Effector memory CD8-positive, alpha-beta T cell (primary cell): ENCODE results near the gene ZCWPW1.
"Not testable (repeated sequence)": the region's sequence is repeated elsewhere in the genome, so short reads cannot be mapped to it uniquely, and the experiment has no call there.

Source experiments
- ATAC-seq: fragments of 150-1000 bp; cut with Tn5 transposase; replicated peaks from 2 replicates; pipeline ENCODE4 v1.10.0; 2021; ENCODE audit warnings: mild to moderate bottlenecking, moderate library complexity
- DNase-seq, 3 experiments: peaks; one replicate each; pipeline ENCODE4 v3.0.0; 2021
- H3K27ac Mint-ChIP-seq, 2 donors: one replicate each; pipeline ENCODE4 v1.8.0; 2022; ENCODE audit warnings: mild to moderate bottlenecking in 2 of 2, mixed read lengths in 2 of 2, moderate library complexity in 2 of 2
- H3K27me3 Mint-ChIP-seq, 2 donors: one replicate each; pipeline ENCODE4 v1.8.0; 2022; ENCODE audit warnings: mixed read lengths in 2 of 2
- H3K36me3 Mint-ChIP-seq: one replicate; pipeline ENCODE4 v1.8.0; 2022; ENCODE audit warnings: mild to moderate bottlenecking, moderate library complexity, mixed read lengths; ENCODE audit not compliant: insufficient read depth
- H3K4me1 Mint-ChIP-seq, 2 donors: one replicate each; pipeline ENCODE4 v1.8.0; 2022; ENCODE audit warnings: low read depth in 2 of 2, mixed read lengths in 2 of 2
- H3K4me3 Mint-ChIP-seq, 2 donors: one replicate each; pipeline ENCODE4 v1.8.0; 2022; ENCODE audit warnings: mild to moderate bottlenecking in 2 of 2, mixed read lengths in 2 of 2, moderate library complexity in 2 of 2
- H3K9me3 Mint-ChIP-seq, 2 donors: one replicate each; pipeline ENCODE4 v1.8.0; 2022; ENCODE audit warnings: mixed read lengths in 2 of 2

Gene ZCWPW1

GRCh38 chr7:100466653-100467605, 38.4 kb upstream of the ZCWPW1 start:
- DNase-seq (no peak), ATAC-seq (no peak)
- peak overlapping the region; percentile 76 to 83 for H3K27ac Mint-ChIP-seq
- H3K4me1 Mint-ChIP-seq = peaks cover 7 to 11% of the 10 kb centered on the region in 2 donors
- no peaks in the 10 kb centered on the region for H3K27me3 Mint-ChIP-seq
- H3K36me3 Mint-ChIP-seq = peaks cover 45% of the 10 kb centered on the region
- H3K9me3 Mint-ChIP-seq = no peaks in the 10 kb centered on the region
- no peak overlapping the region for H3K4me3 Mint-ChIP-seq

DNA sequence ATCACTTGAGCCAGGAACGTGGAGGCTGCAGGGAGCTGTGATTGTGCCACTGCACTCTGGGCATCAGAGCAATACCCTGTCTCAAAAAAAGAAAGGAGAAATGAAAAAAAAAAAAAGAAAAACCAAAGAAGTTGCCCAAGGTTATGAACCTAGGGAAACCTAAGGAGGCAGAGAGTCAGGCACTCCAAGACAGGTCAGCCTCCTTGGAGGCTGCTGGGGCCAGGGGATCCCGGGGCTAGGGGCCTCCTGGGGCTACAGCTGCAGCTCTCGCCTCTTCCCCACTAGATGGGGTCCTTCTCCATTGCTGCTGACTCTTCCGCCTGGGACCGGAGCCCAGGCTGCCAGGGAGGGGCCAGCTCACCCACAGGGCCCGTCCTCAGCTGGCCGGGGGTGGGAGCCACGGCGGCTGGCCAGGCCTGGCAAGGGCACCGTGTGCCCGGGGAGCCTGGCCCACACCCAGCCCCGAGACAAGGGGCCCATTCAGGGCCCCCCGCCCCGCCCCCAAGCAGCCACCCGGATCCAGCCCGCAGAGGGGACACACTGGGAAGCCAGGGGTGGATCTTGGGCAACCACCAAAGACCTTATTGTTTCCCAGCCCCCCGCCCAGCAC, 37.3 kb upstream of the ZCWPW1 start:
- peak overlapping the region; percentile 87 to 89 for H3K27ac Mint-ChIP-seq
- H3K9me3 Mint-ChIP-seq = no peaks in the 10 kb centered on the region
- H3K4me3 Mint-ChIP-seq = no peak overlapping the region
- ATAC-seq (no peak), DNase-seq (no peak)
- H3K4me1 Mint-ChIP-seq = peaks cover 5 to 8% of the 10 kb centered on the region in 2 donors
- H3K36me3 Mint-ChIP-seq = peaks cover 43% of the 10 kb centered on the region
- no peaks in the 10 kb centered on the region for H3K27me3 Mint-ChIP-seq

DNA sequence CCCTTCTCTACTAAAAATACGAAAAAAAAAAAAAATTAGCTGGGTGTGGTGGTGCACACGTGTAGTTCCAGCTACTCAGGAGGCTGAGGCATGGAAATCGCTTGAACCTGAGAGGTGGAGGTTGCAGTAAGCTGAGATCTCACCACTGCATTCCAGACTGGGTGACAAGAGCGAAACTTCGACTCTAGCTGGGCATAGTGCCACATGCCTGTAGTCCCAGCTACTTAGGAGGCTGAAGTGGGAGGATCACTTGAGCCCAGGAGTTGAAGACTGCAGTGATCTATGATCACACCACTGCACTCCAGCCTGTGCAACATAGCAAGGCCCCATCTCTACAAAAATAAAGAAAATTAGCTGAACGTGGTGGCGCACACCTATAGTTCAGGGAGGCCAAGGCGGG, 36.8 kb upstream of the ZCWPW1 start:
- H3K36me3 Mint-ChIP-seq = peaks cover 43% of the 10 kb centered on the region
- no peaks in the 10 kb centered on the region for H3K27me3 Mint-ChIP-seq
- DNase-seq (no peak), ATAC-seq (no peak)
- peaks cover 5% of the 10 kb centered on the region in 2 donors for H3K4me1 Mint-ChIP-seq
- peak overlapping the region; percentile 87 to 89 for H3K27ac Mint-ChIP-seq
- no peaks in the 10 kb centered on the region for H3K9me3 Mint-ChIP-seq
- no peak overlapping the region for H3K4me3 Mint-ChIP-seq

- no peak overlapping the region for H3K4me3 Mint-ChIP-seq
- H3K27ac Mint-ChIP-seq = peak overlapping the region; percentile 11 to 87
- H3K4me1 Mint-ChIP-seq = peaks cover under 1 to 5% of the 10 kb centered on the region in 2 donors
- no peaks in the 10 kb centered on the region for H3K27me3 Mint-ChIP-seq
- ATAC-seq (no peak), DNase-seq (no peak)
- H3K36me3 Mint-ChIP-seq = peaks cover 43% of the 10 kb centered on the region
- no peaks in the 10 kb centered on the region for H3K9me3 Mint-ChIP-seq
These were observed 36.3 kb upstream of the ZCWPW1 start for GRCh38 chr7:100464791-100465190.

GRCh38 chr7:100464210-100464660, 35.7 kb upstream of the ZCWPW1 start, which contains the start of gene SPACDR:
TSS of gene SPACDR (minus strand) at chr7:100464260. CDS start at chr7:100464025, 235 bp downstream.
- DNase-seq = no peak
- Mint-ChIP-seq H3K4me1 (peaks cover 0 to 5% of the 10 kb centered on the region in 2 donors), H3K4me3 (no peak within 1 kb of the TSS), H3K27ac (peak within 1 kb of the TSS; percentile 70 to 87), H3K9me3 (no peaks in the 10 kb centered on the region), H3K27me3 (no peaks in the 10 kb centered on the region), H3K36me3 (peaks cover 41% of the 10 kb centered on the region)
- ATAC-seq = no peak

GRCh38 chr7:100457033-100457432, 28.5 kb upstream of the ZCWPW1 start:
- ATAC-seq (no peak), DNase-seq (no peak)
- Mint-ChIP-seq H3K36me3 (peaks cover 25% of the 10 kb centered on the region), H3K4me3 (no peak overlapping the region), H3K27ac (no peak overlapping the region), H3K4me1 (peaks cover 0 to 5% of the 10 kb centered on the region in 2 donors), H3K9me3 (no peaks in the 10 kb centered on the region), H3K27me3 (no peaks in the 10 kb centered on the region)

GRCh38 chr7:100456562-100456961, 28.1 kb upstream of the ZCWPW1 start:
- DNase-seq (no peak), ATAC-seq (no peak)
- Mint-ChIP-seq H3K9me3 (no peaks in the 10 kb centered on the region), H3K4me3 (no peak overlapping the region), H3K27me3 (no peaks in the 10 kb centered on the region), H3K36me3 (peaks cover 25% of the 10 kb centered on the region), H3K27ac (no peak overlapping the region), H3K4me1 (peaks cover 0 to 5% of the 10 kb centered on the region in 2 donors)

GRCh38 chr7:100455206-100455605, 26.7 kb upstream of the ZCWPW1 start:
- Mint-ChIP-seq H3K4me1 (peaks cover 3 to 9% of the 10 kb centered on the region in 2 donors), H3K4me3 (no peak overlapping the region), H3K36me3 (peaks cover 24% of the 10 kb centered on the region), H3K27ac (no peak overlapping the region), H3K9me3 (no peaks in the 10 kb centered on the region), H3K27me3 (no peaks in the 10 kb centered on the region)
- ATAC-seq (no peak), DNase-seq (no peak)

DNA sequence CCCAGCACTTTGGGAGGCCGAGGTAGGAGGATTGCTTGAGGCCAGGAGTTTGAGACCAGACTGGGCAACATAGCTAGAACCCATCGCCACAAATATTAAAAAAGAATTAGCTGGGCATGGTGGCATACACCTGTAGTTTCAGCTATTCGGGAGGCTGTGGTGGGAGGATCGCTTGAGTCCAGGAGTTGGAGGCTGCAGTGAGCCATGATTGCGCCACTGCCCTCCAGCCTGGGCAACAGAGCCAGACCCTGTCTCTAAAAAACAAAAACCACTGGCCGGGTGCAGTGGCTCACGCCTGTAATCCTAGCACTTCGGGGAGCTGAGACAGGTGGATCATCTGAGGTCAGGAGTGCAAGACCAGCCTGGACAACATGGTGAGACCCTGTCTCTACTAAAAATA, 25.4 kb upstream of the ZCWPW1 start:
- H3K36me3 Mint-ChIP-seq = peaks cover 24% of the 10 kb centered on the region
- H3K9me3 Mint-ChIP-seq, DNase-seq, H3K27ac Mint-ChIP-seq, H3K4me3 Mint-ChIP-seq, H3K27me3 Mint-ChIP-seq, H3K4me1 Mint-ChIP-seq, ATAC-seq: not testable (repeated sequence)

- Mint-ChIP-seq H3K27ac (no peak overlapping the region), H3K36me3 (peaks cover 22% of the 10 kb centered on the region), H3K4me3 (no peak overlapping the region), H3K27me3 (no peaks in the 10 kb centered on the region), H3K9me3 (no peaks in the 10 kb centered on the region), H3K4me1 (peaks cover 3 to 9% of the 10 kb centered on the region in 2 donors)
- no peak for ATAC-seq
- DNase-seq = no peak
These were observed 24.0 kb upstream of the ZCWPW1 start for GRCh38 chr7:100452513-100452912.

GRCh38 chr7:100449190-100449795, 20.8 kb upstream of the ZCWPW1 start:
- Mint-ChIP-seq H3K36me3 (peaks cover 11% of the 10 kb centered on the region), H3K27ac (peak overlapping the region in 1 of 2 donors; percentile 8), H3K4me1 (peaks cover 3 to 5% of the 10 kb centered on the region in 2 donors), H3K9me3 (no peaks in the 10 kb centered on the region), H3K27me3 (no peaks in the 10 kb centered on the region), H3K4me3 (peak overlapping the region in 1 of 2 donors; percentile 5)
- ATAC-seq = no peak
- no peak for DNase-seq

GRCh38 chr7:100447363-100447762, 18.9 kb upstream of the ZCWPW1 start:
- not testable (repeated sequence) for H3K4me1 Mint-ChIP-seq, H3K9me3 Mint-ChIP-seq, H3K27me3 Mint-ChIP-seq, DNase-seq, ATAC-seq, H3K27ac Mint-ChIP-seq, H3K36me3 Mint-ChIP-seq, H3K4me3 Mint-ChIP-seq

GRCh38 chr7:100446040-100446439, 17.5 kb upstream of the ZCWPW1 start:
- no peaks in the 10 kb centered on the region for H3K9me3 Mint-ChIP-seq
- H3K27me3 Mint-ChIP-seq = no peaks in the 10 kb centered on the region
- peaks cover 10% of the 10 kb centered on the region for H3K36me3 Mint-ChIP-seq
- no peak overlapping the region for H3K27ac Mint-ChIP-seq
- no peak overlapping the region for H3K4me3 Mint-ChIP-seq
- ATAC-seq (no peak), DNase-seq (no peak)
- H3K4me1 Mint-ChIP-seq = peaks cover 3 to 6% of the 10 kb centered on the region in 2 donors
